HEK293T (cell line): ENCODE data around the gene FBXL17.

Source experiments
- PKNOX1 ChIP-seq: fragments of 450-650 bp; IDR thresholded peaks from 2 replicates; pipeline ENCODE4 v1.6.1; 2016
- SP1 ChIP-seq: fragments of 450-650 bp; IDR thresholded peaks from 2 replicates; pipeline ENCODE4 v1.6.1; 2017
- SUZ12 ChIP-seq: fragments of 450-650 bp; IDR thresholded peaks from 2 replicates; pipeline ENCODE4 v1.6.1; 2016; ENCODE audit warnings: mild to moderate bottlenecking
- ZNF384 ChIP-seq: fragments of 450-650 bp; IDR thresholded peaks from 2 replicates; pipeline ENCODE4 v1.6.1; 2016

DNA sequence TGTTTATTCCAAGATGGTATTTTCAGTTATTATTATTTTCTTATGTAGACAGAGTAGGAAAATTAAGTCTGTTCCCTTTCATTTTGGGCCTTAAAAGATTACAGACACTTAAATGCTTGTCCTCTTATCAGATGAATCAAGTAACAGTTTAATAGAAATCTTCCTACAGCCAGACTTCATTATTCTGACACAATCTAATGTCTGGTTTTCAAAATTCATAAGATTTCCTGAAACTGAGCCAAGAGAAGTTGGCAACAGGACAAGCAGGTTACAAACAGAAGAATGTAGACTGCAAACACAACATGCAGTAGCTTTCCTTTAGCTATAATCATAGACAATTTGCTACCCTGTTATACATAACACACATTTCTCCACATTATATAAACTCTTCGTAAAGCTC, 130.5 kb downstream of the FBXL17 start:
- TF ChIP-seq SUZ12: no peak
- no peak for TF ChIP-seq SP1
- no peak for TF ChIP-seq ZNF384
- TF ChIP-seq PKNOX1: no peak
